GM13977 (cell line): ENCODE data around the gene SFXN4.
"Not testable (repeated sequence)": the region's sequence is repeated elsewhere in the genome, so short reads cannot be mapped to it uniquely, and the experiment has no call there.

Source experiments
- DNase-seq: peaks from one replicate; pipeline ENCODE4 v3.0.0; 2012; ENCODE audit warnings: low spot score
- CTCF ChIP-seq: IDR thresholded peaks from 2 replicates; pipeline ENCODE4 v1.5.1; 2012; ENCODE audit warnings: mild to moderate bottlenecking, control low read depth; ENCODE audit not compliant: insufficient read depth; ENCODE audit errors: extremely low read depth, missing control alignments
- in situ Hi-C: fragments of 300-500 bp; cut with MboI; formaldehyde crosslinking; loops from one replicate; pipeline ENCODE4 v1.12.0; 2022; ENCODE audit warnings: low sequenced_read_pairs, low pct_unique_long_range_greater_than_20kb, mixed read lengths, inconsistent platforms; ENCODE audit not compliant: unreplicated experiment

Gene SFXN4

GRCh38 chr10:119103903-119104653 lies 61.4 kb downstream of the SFXN4 start, which contains the start of gene DENND10:
TSS of gene DENND10 (plus strand) at chr10:119104113. CDS start at chr10:119104143, 30 bp downstream.
- in situ Hi-C loops: no loop called here
- no peak for TF ChIP-seq CTCF
- DNase-seq: peak; percentile 97

DNA sequence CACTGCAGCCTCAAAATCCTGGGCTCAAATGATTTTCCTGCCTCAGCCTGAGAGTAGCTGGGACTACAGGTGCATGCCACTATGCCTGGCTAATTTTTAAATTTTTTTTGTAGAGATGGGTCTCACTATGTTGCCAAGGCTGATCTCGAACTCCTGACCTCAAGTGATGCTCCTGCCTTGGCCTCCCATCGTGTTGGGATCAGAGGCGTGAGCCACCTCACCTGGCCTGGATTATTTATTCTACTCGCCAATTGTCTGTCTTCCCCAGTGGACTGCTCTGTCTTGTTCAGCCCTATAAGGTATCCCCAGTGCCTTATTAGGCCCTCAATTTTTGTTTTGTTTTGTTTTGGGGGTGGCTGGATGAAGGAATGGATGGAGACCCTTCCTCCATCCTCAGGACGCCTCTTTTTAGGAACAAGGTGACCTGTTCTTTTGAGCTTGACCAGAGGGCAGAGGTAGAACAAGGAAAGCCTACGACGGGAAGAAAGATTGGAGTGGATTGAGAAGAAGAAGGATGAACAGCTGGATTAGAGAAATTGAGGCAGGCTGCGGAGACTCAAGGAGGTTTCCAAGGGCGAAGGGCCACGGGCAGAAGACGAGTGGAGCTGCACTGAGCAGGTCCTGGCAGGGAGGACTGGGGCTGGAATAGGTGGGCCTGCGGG lies 62.1 kb downstream of the SFXN4 start:
- in situ Hi-C loops: no loop called here

GRCh38 chr10:119101366-119102098 lies 64.0 kb downstream of the SFXN4 start:
- DNase-seq: no peak
- no peak for TF ChIP-seq CTCF
- in situ Hi-C loops: no loop called here

More for the DNA sequence above, 62.1 kb downstream of the SFXN4 start:
- DNase-seq: no peak
- TF ChIP-seq CTCF: no peak

DNA sequence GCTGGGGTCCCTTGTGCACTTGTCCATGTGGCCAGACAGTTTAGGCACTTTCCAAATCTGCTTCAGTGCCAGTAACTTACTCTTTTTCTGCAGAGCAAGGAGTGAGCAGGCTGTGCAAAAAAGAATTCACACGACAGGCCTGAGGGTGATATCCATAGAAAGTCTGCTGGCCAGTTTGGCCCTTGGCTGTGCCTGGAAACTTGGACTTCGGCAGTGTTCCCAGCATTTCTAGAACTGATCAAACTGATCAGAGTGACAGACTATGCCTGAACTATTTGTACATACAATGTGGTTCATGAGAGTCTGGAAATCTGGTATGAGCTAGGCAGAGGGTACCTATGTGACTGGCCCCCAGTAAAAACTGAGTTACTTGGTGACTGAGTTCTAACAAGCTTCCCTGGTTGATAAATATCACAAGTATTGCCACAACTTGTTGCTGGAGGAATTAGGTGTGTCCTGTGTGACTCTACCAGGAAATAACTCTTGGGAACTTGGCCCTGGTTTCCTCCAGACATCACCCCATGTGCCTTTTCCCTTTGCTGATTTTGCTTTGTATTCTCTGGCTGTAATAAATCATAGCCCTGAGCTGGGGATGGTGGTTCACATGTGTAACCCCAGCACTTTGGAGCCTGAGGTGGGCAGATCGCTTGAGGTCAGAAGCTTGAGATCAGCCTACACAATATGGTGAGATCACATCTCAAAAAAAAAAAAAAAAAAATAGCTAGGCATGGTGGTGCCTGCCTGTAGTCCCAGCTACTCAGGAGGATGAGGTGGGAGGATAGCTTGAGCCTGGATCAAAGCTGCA lies 64.9 kb downstream of the SFXN4 start:
- no peak for DNase-seq
- in situ Hi-C loops: no loop called here
- no peak for TF ChIP-seq CTCF

- in situ Hi-C loops: no loop called here
- no peak for TF ChIP-seq CTCF
- DNase-seq: no peak
Measured at GRCh38 chr10:119098576-119098975, 66.9 kb downstream of the SFXN4 start.

- in situ Hi-C loops, DNase-seq: not testable (repeated sequence)
Measured at GRCh38 chr10:119096641-119097415, 68.7 kb downstream of the SFXN4 start.
